ENCODE measurements around the gene PSMD3. TPM values are rescaled to one million over a fixed set of nuclear protein-coding genes. Genes with fewer than 3 reads are reported as not detected.

The PSMD3 gene
- total and polyA plus RNA-seq, 7 donors: 137 to 392 (median 221) TPM

DNA sequence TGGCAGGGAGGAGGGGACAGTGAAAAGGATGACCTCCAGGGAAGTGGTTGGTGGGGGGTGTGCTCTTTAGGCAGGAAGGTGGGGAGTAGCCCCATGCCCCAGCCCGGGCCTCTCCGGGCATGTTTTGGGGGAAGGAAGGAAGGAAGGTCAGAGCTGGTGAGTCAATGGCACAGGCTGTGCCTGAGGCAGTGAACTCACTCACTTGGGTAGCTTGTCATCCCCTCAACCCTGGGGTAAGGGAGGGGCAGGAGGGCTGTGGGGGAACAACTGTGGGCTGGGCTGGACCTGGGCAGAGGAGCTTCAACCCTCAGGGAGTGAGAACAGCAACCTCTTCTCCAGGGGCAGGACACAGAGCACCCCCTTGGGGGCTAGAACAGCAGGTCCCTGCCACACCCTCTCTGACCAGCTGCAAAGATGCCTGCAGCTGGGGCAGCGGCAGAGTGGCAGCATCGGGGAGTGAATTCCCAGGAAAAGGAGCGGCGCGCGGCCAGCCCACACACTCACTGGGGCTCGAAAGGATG lies 40.9 kb downstream of the PSMD3 start:
- no peaks in the 10 kb centered on the region for H3K27me3 ChIP-seq (ENCODE audit: insufficient read depth in 3 of 3, low read length in 2 of 3)
- ATAC-seq: peak; percentile 14 to 56 (median 41)
- H3K27ac ChIP-seq: peak overlapping the region; percentile 87
- no peak overlapping the region for H3K4me3 ChIP-seq
- DNase-seq: peak; percentile 71 to 88
- TF ChIP-seq, protein P1, sequence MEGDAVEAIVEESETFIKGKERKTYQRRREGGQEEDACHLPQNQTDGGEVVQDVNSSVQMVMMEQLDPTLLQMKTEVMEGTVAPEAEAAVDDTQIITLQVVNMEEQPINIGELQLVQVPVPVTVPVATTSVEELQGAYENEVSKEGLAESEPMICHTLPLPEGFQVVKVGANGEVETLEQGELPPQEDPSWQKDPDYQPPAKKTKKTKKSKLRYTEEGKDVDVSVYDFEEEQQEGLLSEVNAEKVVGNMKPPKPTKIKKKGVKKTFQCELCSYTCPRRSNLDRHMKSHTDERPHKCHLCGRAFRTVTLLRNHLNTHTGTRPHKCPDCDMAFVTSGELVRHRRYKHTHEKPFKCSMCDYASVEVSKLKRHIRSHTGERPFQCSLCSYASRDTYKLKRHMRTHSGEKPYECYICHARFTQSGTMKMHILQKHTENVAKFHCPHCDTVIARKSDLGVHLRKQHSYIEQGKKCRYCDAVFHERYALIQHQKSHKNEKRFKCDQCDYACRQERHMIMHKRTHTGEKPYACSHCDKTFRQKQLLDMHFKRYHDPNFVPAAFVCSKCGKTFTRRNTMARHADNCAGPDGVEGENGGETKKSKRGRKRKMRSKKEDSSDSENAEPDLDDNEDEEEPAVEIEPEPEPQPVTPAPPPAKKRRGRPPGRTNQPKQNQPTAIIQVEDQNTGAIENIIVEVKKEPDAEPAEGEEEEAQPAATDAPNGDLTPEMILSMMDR (IDR thresholded peaks at IDR 0.05): no peak
- intact Hi-C loops (cut with DNase I): no loop called here
- peaks cover 0 to 63% of the 10 kb centered on the region in 2 donors for H3K36me3 ChIP-seq (ENCODE audit: insufficient read depth in 1 of 2, low read depth in 1 of 2)
- H3K4me1 ChIP-seq: peaks cover 75% of the 10 kb centered on the region
- H3K9me3 ChIP-seq: no peaks in the 10 kb centered on the region
- 63 to 69% (median 68%) methylated on average over 9 of the region's 9 CpGs for WGBS, 3 donors

GRCh38 chr17:40022497-40022896 lies 41.9 kb downstream of the PSMD3 start:
- TF ChIP-seq, protein P1 (IDR thresholded peaks at IDR 0.05): no peak
- WGBS, 3 donors: 87 to 88% (median 87%) methylated on average over 9 of the region's 9 CpGs
- DNase-seq: no peak
- no peak for ATAC-seq
- H3K4me3 ChIP-seq: no peak overlapping the region
- H3K4me1 ChIP-seq: peaks cover 72% of the 10 kb centered on the region
- H3K9me3 ChIP-seq: no peaks in the 10 kb centered on the region
- peaks cover 0 to 69% of the 10 kb centered on the region in 2 donors for H3K36me3 ChIP-seq (ENCODE audit: insufficient read depth in 1 of 2, low read depth in 1 of 2)
- H3K27me3 ChIP-seq (ENCODE audit: insufficient read depth in 3 of 3, low read length in 2 of 3): no peaks in the 10 kb centered on the region
- intact Hi-C loops (cut with DNase I): no loop called here
- peak overlapping the region; percentile 87 for H3K27ac ChIP-seq

DNA sequence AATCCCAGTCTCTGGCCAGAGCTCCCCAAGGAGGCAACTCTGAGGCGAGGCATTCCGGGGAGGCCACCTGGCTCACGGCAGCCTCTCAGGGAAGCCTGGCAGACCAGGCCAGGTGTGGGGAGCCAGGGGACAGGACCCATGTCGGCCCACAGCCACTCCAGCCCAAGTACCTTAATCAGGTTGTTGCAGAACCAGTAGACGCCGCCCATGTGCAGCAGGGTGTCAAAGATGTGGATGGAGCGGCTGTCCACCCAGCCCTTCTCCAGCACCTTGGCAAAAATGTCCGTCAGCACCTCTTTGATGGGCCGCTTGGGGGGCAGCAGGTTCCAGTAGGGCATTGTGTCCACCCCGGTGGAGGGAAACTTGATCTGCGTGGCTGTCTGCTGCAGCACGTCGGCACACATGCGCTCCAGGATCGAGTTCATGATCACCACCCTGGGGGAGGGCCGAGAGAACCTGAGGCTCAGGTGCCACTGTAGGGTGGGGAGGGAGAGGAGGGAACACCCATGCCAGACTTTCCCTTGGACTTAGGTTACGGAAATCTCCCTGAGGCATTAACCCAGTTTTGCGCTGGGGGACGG lies 42.4 kb downstream of the PSMD3 start:
- TF ChIP-seq, protein P1 (IDR thresholded peaks at IDR 0.05): no peak
- 26 to 46% (median 33%) methylated on average over 19 of the region's 19 CpGs for WGBS, 3 donors
- ATAC-seq (peak; percentile 9 to 45 (median 20)), DNase-seq (peak; percentile 60 to 85)
- Histone ChIP-seq H3K27me3 (ENCODE audit: insufficient read depth in 3 of 3, low read length in 2 of 3) (no peaks in the 10 kb centered on the region), H3K9me3 (no peaks in the 10 kb centered on the region), H3K4me3 (no peak overlapping the region), H3K27ac (peak overlapping the region; percentile 87), H3K4me1 (peaks cover 67% of the 10 kb centered on the region), H3K36me3 (ENCODE audit: insufficient read depth in 1 of 2, low read depth in 1 of 2) (peaks cover 0 to 74% of the 10 kb centered on the region in 2 donors)
- intact Hi-C loops (cut with DNase I): no loop called here

- Histone ChIP-seq H3K9me3 (no peaks in the 10 kb centered on the region), H3K4me1 (peaks cover 60% of the 10 kb centered on the region), H3K36me3 (ENCODE audit: insufficient read depth in 1 of 2, low read depth in 1 of 2) (peaks cover 0 to 81% of the 10 kb centered on the region in 2 donors), H3K27ac (peak overlapping the region; percentile 87), H3K4me3 (no peak overlapping the region), H3K27me3 (ENCODE audit: insufficient read depth in 3 of 3, low read length in 2 of 3) (no peaks in the 10 kb centered on the region)
- WGBS, 3 donors: 48 to 59% (median 52%) methylated on average over 10 of the region's 10 CpGs
- intact Hi-C loops (cut with DNase I): no loop called here
- TF ChIP-seq, protein P1 (IDR thresholded peaks at IDR 0.05): no peak
- ATAC-seq: no peak
- DNase-seq: no peak
These were observed 43.1 kb downstream of the PSMD3 start for GRCh38 chr17:40023590-40024292.
